Adrenal gland (tissue), 12 donors: Measurements from ENCODE around the gene SSC5D. TPM values are rescaled to one million over a fixed set of nuclear protein-coding genes. Genes with fewer than 3 reads are reported as not detected.

Source experiments
- DNase-seq, 7 donors: peaks; one replicate each; pipeline ENCODE4 v3.0.0-alpha.2; 2019 to 2020
- H3K27ac ChIP-seq, 5 donors: fragments of 200-600 bp; sonication (generic) in 4 of 5; 1 replicate in 3 of 5; 2 replicates in 2 of 5; pipeline versions ENCODE4 v1.5.1 to v1.8.0; 2016 to 2020; ENCODE audit warnings: mild to moderate bottlenecking in 1 of 5
- H3K27me3 ChIP-seq: fragments of 200-600 bp; 2 replicates; pipeline ENCODE4 v1.8.0; 2021
- H3K36me3 ChIP-seq, 2 donors: fragments of 200-600 bp; replicated peaks in 1 of 2; 1 replicate in 1 of 2; 2 replicates in 1 of 2; pipeline versions ENCODE4 v1.5.1 to v1.8.0; 2018 to 2022
- H3K4me1 ChIP-seq, 2 donors: fragments of 200-600 bp; replicated peaks in 1 of 2; 1 replicate in 1 of 2; 2 replicates in 1 of 2; pipeline versions ENCODE4 v1.5.1 to v1.8.0; 2018 to 2021
- H3K4me3 ChIP-seq, 4 donors: fragments of 200-600 bp; sonication (generic) in 3 of 4; one replicate each; pipeline ENCODE4 v1.5.1; 2016 to 2018
- H3K9me3 ChIP-seq, 3 donors: fragments of 200-600 bp; sonication (generic) in 1 of 3; replicated peaks in 1 of 3; 1 replicate in 2 of 3; 2 replicates in 1 of 3; pipeline versions ENCODE4 v1.5.1 to v1.8.0; 2016 to 2021
- POLR2A ChIP-seq, 2 donors: fragments of 450-650 bp; IDR thresholded peaks; one replicate each; pipeline ENCODE4 v1.6.1; 2017; ENCODE audit warnings: antibody characterized with exemption in 2 of 2, mild to moderate bottlenecking in 2 of 2, moderate library complexity in 1 of 2
- WGBS, 4 donors: extraction: QIAGEN DNeasy Blood & Tissue Kit in 2 of 4; methylation state at CpG; one replicate each; pipeline versions ENCODE4 v1.1.5 to v1.1.7; 2013 to 2017; 5-methylcytosine and 5-hydroxymethylcytosine counted together
- intact Hi-C, 2 donors: fragments of 100-400 bp; cut with DNase I; formaldehyde crosslinking; loops; one replicate each; pipeline versions ENCODE4 v1.14.1 to v1.15.0; 2022 to 2023
- polyA plus RNA-seq, 3 donors: library from polyadenylated mRNA; stranded (reverse); fragments of 200-250 nt in 2 of 3; fragments of 350-450 nt in 1 of 3; fragmentation: Illumina TruSeq in 1 of 3; extraction: RNeasy Lipid Tissue Mini Kit (QIAGEN cat#74804) in 1 of 3; gene quantifications; one replicate each; pipeline ENCODE4 v1.2.3, GENCODE V29; 2013 to 2014
- total RNA-seq, 9 donors: library from RNA; depleted of rRNA in 4 of 9; stranded (reverse); fragments of >200 nt in 4 of 9; fragments of 120-200 nt in 1 of 9; fragmentation: NEBNext Ultra II Directional in 1 of 9; extraction: Animal tissue kit (Norgen Biotek cat#: 25700) in 1 of 9; gene quantifications; one replicate each; pipeline versions ENCODE4 v1.1.0 to v1.2.4, GENCODE V29; 2013 to 2023
- TF ChIP-seq, protein P1 (sequence below), 6 experiments: fragments of 450-650 bp in 4 of 6; fragments of 200-600 bp in 2 of 6; sonication (generic) in 1 of 6; IDR thresholded peaks; 1 replicate in 5 of 6; 2 replicates in 1 of 6; pipeline versions ENCODE4 v1.5.1 to v1.8.0; 2016 to 2021; ENCODE audit warnings: antibody characterized with exemption in 6 of 6, mild to moderate bottlenecking in 2 of 6, moderate library complexity in 1 of 6
- donor health status: healthy with polysubstance abuse.
- donor health status: Bipolar disorder and iron deficiency.
- donor health status: DM: yes; HTN: yes; CAD: no.
- donor health status: DM: no; HTN: no; CAD: no.
- donor health status: DM: no; HTN: no; CAD: no.
- donor health status: DM: yes; HTN: yes; CAD: no.

Gene SSC5D
- total and polyA plus RNA-seq, 12 donors, result 0.33 to 10.0 (median 4.4) TPM

DNA sequence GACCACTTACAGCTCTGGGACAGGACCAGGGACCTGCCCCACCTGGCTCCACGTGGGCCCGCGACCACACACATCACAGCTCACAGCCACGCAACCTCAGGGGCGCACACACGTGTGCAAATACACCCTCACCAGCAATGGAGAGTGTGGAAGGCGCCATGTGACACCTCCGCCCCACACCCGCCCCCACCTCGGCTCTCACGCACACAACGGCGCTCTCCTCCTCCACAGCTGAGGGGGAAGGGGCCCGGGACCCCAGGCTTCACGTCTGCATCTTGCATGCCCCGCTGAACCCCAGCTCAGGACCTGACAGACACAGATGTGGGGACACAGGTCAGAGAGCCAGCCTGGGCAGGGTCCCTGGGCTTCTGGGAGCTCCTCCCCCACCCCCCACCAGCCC lies 38.8 kb upstream of the SSC5D start:
- no peak overlapping the region for H3K27ac ChIP-seq
- 29 to 71% (median 30%) methylated on average over 4 to 16 of the region's 16 CpGs; no CpG with 5 or more reads in 1 of the 4 donors for WGBS, 4 donors
- peaks cover 30% of the 10 kb centered on the region for H3K27me3 ChIP-seq
- H3K36me3 ChIP-seq, result no peaks in the 10 kb centered on the region
- intact Hi-C loops, result no loop called here
- H3K4me1 ChIP-seq, result peaks cover 11% of the 10 kb centered on the region in 2 donors
- TF ChIP-seq, protein P1, sequence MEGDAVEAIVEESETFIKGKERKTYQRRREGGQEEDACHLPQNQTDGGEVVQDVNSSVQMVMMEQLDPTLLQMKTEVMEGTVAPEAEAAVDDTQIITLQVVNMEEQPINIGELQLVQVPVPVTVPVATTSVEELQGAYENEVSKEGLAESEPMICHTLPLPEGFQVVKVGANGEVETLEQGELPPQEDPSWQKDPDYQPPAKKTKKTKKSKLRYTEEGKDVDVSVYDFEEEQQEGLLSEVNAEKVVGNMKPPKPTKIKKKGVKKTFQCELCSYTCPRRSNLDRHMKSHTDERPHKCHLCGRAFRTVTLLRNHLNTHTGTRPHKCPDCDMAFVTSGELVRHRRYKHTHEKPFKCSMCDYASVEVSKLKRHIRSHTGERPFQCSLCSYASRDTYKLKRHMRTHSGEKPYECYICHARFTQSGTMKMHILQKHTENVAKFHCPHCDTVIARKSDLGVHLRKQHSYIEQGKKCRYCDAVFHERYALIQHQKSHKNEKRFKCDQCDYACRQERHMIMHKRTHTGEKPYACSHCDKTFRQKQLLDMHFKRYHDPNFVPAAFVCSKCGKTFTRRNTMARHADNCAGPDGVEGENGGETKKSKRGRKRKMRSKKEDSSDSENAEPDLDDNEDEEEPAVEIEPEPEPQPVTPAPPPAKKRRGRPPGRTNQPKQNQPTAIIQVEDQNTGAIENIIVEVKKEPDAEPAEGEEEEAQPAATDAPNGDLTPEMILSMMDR (IDR thresholded peaks at IDR 0.05), result no peak
- TF ChIP-seq POLR2A (IDR thresholded peaks at IDR 0.05), result no peak
- H3K4me3 ChIP-seq, result no peak overlapping the region
- no peak for DNase-seq
- H3K9me3 ChIP-seq, result no peaks in the 10 kb centered on the region

- Histone ChIP-seq H3K4me3 (no peak overlapping the region), H3K4me1 (peaks cover 11% of the 10 kb centered on the region in 2 donors), H3K9me3 (no peaks in the 10 kb centered on the region), H3K27ac (no peak overlapping the region), H3K36me3 (no peaks in the 10 kb centered on the region), H3K27me3 (peaks cover 21% of the 10 kb centered on the region)
- WGBS, 4 donors, result 1 to 3% (median 2%) methylated on average over 10 to 71 of the region's 80 CpGs
- TF ChIP-seq, protein P1 (IDR thresholded peaks at IDR 0.05), result no peak
- no peak for TF ChIP-seq POLR2A (IDR thresholded peaks at IDR 0.05)
- intact Hi-C loops, result no loop called here
- no peak for DNase-seq
Measured at GRCh38 chr19:55451163-55451964, 36.9 kb upstream of the SSC5D start.

DNA sequence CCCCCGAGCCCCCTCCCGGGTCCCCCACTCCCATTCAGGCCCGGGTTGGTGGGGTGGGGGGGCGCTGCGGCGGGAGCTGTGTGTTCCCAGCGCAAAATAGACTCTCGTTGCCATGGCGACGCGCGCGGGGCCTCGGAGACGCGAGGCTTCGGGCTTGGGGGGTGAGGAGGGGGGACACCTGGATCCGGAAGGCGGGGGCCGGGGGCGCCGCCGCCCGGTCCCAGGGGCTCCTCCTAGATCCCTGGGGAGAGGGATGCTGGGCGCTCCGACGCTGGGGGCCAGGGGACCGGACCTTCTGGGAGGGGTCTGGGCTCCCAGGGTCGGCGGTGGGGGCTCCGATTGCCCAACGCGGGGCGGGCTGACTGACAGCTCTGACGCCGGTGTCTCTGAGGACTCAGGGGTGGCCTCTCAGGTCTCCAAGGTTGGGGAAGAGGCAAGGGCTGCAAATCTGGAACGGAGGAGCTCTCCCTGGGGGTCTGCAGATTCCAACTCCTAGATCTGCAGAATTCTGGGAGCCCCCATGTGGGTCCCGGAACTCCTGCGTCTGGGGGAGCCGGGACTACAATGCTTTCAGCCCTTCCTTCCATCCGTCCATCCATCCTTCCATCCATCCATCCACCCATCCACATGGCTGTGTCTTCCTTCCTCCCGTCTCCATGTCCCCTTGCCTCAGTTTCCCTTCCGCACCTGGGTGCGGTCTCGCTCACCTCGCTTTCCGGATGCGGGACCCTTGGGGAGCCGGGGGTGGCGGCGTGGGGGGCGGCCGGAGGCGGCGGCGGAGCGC lies 36.1 kb upstream of the SSC5D start:
- Histone ChIP-seq H3K36me3 (no peaks in the 10 kb centered on the region), H3K4me1 (peaks cover 11% of the 10 kb centered on the region in 2 donors), H3K4me3 (peak overlapping the region in 1 of 4 donors; percentile 44), H3K27ac (no peak overlapping the region), H3K9me3 (no peaks in the 10 kb centered on the region), H3K27me3 (peaks cover 21% of the 10 kb centered on the region)
- 2 to 6% (median 3%) methylated on average over 15 to 57 of the region's 57 CpGs for WGBS, 4 donors
- intact Hi-C loops, result no loop called here
- TF ChIP-seq, protein P1 (IDR thresholded peaks at IDR 0.05), result no peak
- TF ChIP-seq POLR2A (IDR thresholded peaks at IDR 0.05), result no peak
- peak in 1 of 7 donors; percentile 59 for DNase-seq

DNA sequence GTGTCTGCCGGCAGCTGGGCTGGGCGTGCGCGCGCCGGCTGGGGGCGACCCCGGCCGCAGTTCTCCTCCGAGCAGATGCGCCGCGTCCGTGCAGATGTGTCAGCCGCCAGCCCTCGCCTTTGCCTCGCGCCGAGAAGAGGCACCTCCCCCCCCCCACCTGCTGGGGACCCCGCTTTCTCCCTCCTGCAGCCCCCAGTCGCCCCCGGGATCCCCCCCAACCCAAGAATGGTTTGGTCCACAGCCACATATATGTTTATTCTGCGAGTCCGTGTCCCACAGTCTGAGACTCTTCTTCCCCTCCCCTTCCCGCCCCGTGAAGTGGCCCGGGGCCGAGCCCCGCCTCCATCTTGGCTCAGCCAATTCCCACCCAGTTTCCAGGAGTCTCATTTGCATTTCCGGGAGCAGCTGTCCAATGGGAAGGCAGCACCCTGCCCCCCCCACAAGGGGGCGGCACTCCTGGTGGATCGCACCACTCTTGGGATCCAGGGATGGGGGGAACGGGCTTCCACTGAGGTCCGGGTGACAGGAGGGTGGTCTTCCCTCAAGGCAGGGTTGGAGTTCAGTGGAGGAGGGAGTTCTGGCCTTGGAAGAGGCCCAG lies 35.4 kb upstream of the SSC5D start:
- intact Hi-C loops, result no loop called here
- 10 to 28% (median 12%) methylated on average over 5 to 34 of the region's 34 CpGs for WGBS, 4 donors
- H3K27me3 ChIP-seq, result peaks cover 21% of the 10 kb centered on the region
- H3K9me3 ChIP-seq, result no peaks in the 10 kb centered on the region
- peak; percentile 65 to 94 (median 87) for DNase-seq
- peaks cover 11% of the 10 kb centered on the region in 2 donors for H3K4me1 ChIP-seq
- H3K36me3 ChIP-seq, result no peaks in the 10 kb centered on the region
- TF ChIP-seq, protein P1 (IDR thresholded peaks at IDR 0.05), result peak in 1 of 6 experiments; percentile 17
- TF ChIP-seq POLR2A (IDR thresholded peaks at IDR 0.05), result no peak
- peak overlapping the region in 1 of 4 donors; percentile 44 for H3K4me3 ChIP-seq
- H3K27ac ChIP-seq, result no peak overlapping the region
